GM10248 (cell line): ENCODE results near the gene HEATR3.

ENCODE experiments used
- CTCF ChIA-PET: fragments of 300-600 bp; sonication (Branson Sonifier 250); formaldehyde crosslinking; extraction: SDS; loops from one replicate; lab custom pipeline; 2021; ENCODE audit warnings: antibody characterized with exemption; lab: Yijun Ruan, JAX
- POLR2A ChIA-PET: fragments of 350-650 bp; sonication (Branson Sonifier 250); formaldehyde crosslinking; extraction: SDS; loops from one replicate; lab custom pipeline; 2020; ENCODE audit warnings: antibody characterized with exemption; lab: Yijun Ruan, JAX
- DNase-seq: peaks from one replicate; pipeline ENCODE4 v3.0.0; 2012; ENCODE audit errors: extremely low spot score
- CTCF ChIP-seq: IDR thresholded peaks from 2 replicates; pipeline ENCODE4 v1.5.1; 2012; ENCODE audit warnings: mild to moderate bottlenecking, low read depth; ENCODE audit errors: extremely low read depth, missing control alignments, control extremely low read depth

The HEATR3 gene

GRCh38 chr16:50151756-50152155 is 86.0 kb downstream of the HEATR3 start:
- POLR2A ChIA-PET, result interaction anchor here (0.5 to 1.0 kb wide), 2 partner anchors 28 to 30 kb away, joined by 3 to 4 read pairs; no protein-coding TSS in a partner anchor
- CTCF ChIA-PET, result interaction anchor here (0.7 to 2.1 kb wide), 9 partner anchors 10 to 126 kb away, joined by 3 to 9 read pairs (median 5); partner anchors contain the start of gene CNEP1R1

GRCh38 chr16:50152351-50152806 is 86.6 kb downstream of the HEATR3 start:
- ChIA-PET POLR2A (interaction anchor here (0.5 to 1.0 kb wide), 2 partner anchors 28 to 31 kb away, joined by 3 to 4 read pairs; no protein-coding TSS in a partner anchor), CTCF (interaction anchor here (0.7 to 2.1 kb wide), 9 partner anchors 11 to 127 kb away, joined by 3 to 9 read pairs (median 5); partner anchors contain the start of gene CNEP1R1)
- peak; percentile 80 for DNase-seq
- no peak for TF ChIP-seq CTCF

More at GRCh38 chr16:50151756-50152155, 86.0 kb downstream of the HEATR3 start:
- TF ChIP-seq CTCF, result no peak
- DNase-seq, result no peak

GRCh38 chr16:50152807-50153595 is 87.2 kb downstream of the HEATR3 start, which contains the start of gene TENT4B:
TSS of gene TENT4B (plus strand) at chr16:50153306. CDS start at chr16:50153622, 316 bp downstream.
- peak; percentile 97 for DNase-seq
- TF ChIP-seq CTCF, result no peak
- ChIA-PET POLR2A (no interaction called here), CTCF (interaction anchor here (1.3 to 2.1 kb wide), 5 partner anchors 12 to 127 kb away, joined by 3 to 5 read pairs (median 5); partner anchors contain the start of gene CNEP1R1)

GRCh38 chr16:50153596-50154419 is 88.0 kb downstream of the HEATR3 start:
- no peak for TF ChIP-seq CTCF
- peak; percentile 39 for DNase-seq
- ChIA-PET CTCF (no interaction called here), POLR2A (no interaction called here)

- CTCF ChIA-PET, result interaction anchor here (1.1 to 1.7 kb wide), 4 partner anchors 13 to 87 kb away, joined by 3 to 8 read pairs (median 6); partner anchors contain the start of gene HEATR3
- no peak for TF ChIP-seq CTCF
- DNase-seq, result no peak
- POLR2A ChIA-PET, result no interaction called here
Measured at GRCh38 chr16:50154420-50154950, 88.7 kb downstream of the HEATR3 start.
